Right atrium auricular region (tissue), 2 donors: ENCODE measurements around the gene TMIGD1. TPM values are rescaled to one million over a fixed set of nuclear protein-coding genes. Genes with fewer than 3 reads are reported as not detected.
"Not testable (repeated sequence)": the region's sequence is repeated elsewhere in the genome, so short reads cannot be mapped to it uniquely, and the experiment has no call there.

Experiments
- DNase-seq: peaks from one replicate; pipeline ENCODE4 v3.0.0-alpha.2; 2019; ENCODE audit warnings: low spot score
- H3K27ac ChIP-seq, 2 donors: fragments of 200-600 bp; sonication (generic); 1 replicate in 1 of 2; 2 replicates in 1 of 2; pipeline ENCODE4 v1.5.1; 2016 to 2019
- H3K27me3 ChIP-seq, 2 donors: fragments of 200-600 bp; sonication (generic); one replicate each; pipeline versions ENCODE4 v1.5.1 to v1.6.0; 2017 to 2019
- H3K36me3 ChIP-seq: fragments of 200-600 bp; sonication (generic); one replicate; pipeline ENCODE4 v1.5.1; 2016
- H3K4me1 ChIP-seq, 2 donors: fragments of 200-600 bp; sonication (generic); one replicate each; pipeline versions ENCODE4 v1.5.1 to v1.6.0; 2017 to 2019
- H3K4me3 ChIP-seq, 2 donors: fragments of 200-600 bp; sonication (generic); 1 replicate in 1 of 2; 2 replicates in 1 of 2; pipeline ENCODE4 v1.5.1; 2017 to 2019; ENCODE audit warnings: mild to moderate bottlenecking in 1 of 2, moderate library complexity in 1 of 2
- H3K9me3 ChIP-seq, 2 donors: fragments of 200-600 bp; sonication (generic); one replicate each; pipeline ENCODE4 v1.5.1; 2019
- CTCF ChIP-seq, 2 donors: fragments of 200-600 bp; sonication (generic); IDR thresholded peaks; one replicate each; pipeline ENCODE4 v1.5.1; 2019; ENCODE audit warnings: antibody characterized with exemption in 2 of 2
- total RNA-seq, 2 donors: library from RNA; depleted of rRNA; stranded (reverse); fragments of >200 nt; gene quantifications; one replicate each; pipeline ENCODE4 v1.1.0, GENCODE V29; 2016

Gene TMIGD1
- total RNA-seq, 2 donors from 2014 or later, result not detected

GRCh38 chr17:30346221-30346795, 12.5 kb upstream of the TMIGD1 start:
- H3K4me3 ChIP-seq, result no peak overlapping the region
- H3K4me1 ChIP-seq, result peaks cover 0 to 44% of the 10 kb centered on the region in 2 donors
- H3K36me3 ChIP-seq, result no peaks in the 10 kb centered on the region
- no peaks in the 10 kb centered on the region for H3K9me3 ChIP-seq
- no peak for DNase-seq
- peak overlapping the region in 1 of 2 donors; percentile 56 for H3K27ac ChIP-seq
- no peak for TF ChIP-seq CTCF (IDR thresholded peaks at IDR 0.05)
- H3K27me3 ChIP-seq, result no peaks in the 10 kb centered on the region

GRCh38 chr17:30345527-30346075, 11.7 kb upstream of the TMIGD1 start:
- Histone ChIP-seq H3K4me3 (no peak overlapping the region), H3K27ac (peak overlapping the region; percentile 56 to 72), H3K36me3 (no peaks in the 10 kb centered on the region), H3K27me3 (no peaks in the 10 kb centered on the region), H3K9me3 (no peaks in the 10 kb centered on the region), H3K4me1 (peaks cover 0 to 50% of the 10 kb centered on the region in 2 donors)
- TF ChIP-seq CTCF (IDR thresholded peaks at IDR 0.05), result no peak
- no peak for DNase-seq

- TF ChIP-seq CTCF (IDR thresholded peaks at IDR 0.05), result no peak
- H3K36me3 ChIP-seq, result no peaks in the 10 kb centered on the region
- no peak for DNase-seq
- H3K4me3 ChIP-seq, result no peak overlapping the region
- no peaks in the 10 kb centered on the region for H3K9me3 ChIP-seq
- peaks cover 0 to 55% of the 10 kb centered on the region in 2 donors for H3K4me1 ChIP-seq
- H3K27ac ChIP-seq, result peak overlapping the region; percentile 56 to 72
- no peaks in the 10 kb centered on the region for H3K27me3 ChIP-seq
Observed at GRCh38 chr17:30345089-30345433, 11.2 kb upstream of the TMIGD1 start.

DNA sequence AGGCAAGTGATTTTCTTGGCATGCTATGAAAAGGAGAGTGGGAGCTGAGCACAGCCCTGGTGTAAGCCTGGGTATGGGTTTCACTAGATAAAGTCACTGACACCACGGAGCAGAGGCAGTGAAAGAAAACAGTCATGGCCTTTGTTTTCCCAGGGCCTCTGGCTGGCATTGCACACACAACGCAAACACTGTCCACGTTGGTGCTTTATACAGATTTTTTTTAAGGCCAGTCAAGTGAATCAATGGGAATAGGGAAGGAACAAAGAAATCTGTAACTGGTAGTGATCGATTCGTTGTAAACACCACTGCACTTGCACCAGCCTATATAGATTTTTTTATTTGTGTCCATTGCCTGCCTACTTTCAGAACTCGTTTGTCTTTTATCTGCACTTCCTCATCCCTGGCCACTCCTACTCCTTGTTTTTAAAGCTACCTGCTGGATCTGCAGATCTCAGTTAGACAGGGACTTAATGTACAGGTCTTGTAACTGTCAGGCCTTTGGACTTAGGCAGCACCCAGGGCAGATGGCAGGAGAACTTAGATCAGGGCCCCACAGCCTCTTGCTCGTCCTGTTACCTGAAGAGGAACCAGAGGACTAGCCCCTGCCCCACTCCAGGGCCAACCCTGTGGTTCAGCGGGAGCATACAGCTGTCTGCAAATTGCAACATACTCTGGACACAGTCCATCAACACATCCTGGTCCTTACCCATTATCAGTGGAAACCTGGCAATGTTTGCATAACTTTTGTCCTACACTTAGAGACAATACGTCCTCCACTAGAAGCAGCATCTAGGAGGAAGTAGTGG, 10.6 kb upstream of the TMIGD1 start:
- no peaks in the 10 kb centered on the region for H3K9me3 ChIP-seq
- no peaks in the 10 kb centered on the region for H3K36me3 ChIP-seq
- peaks cover 0 to 60% of the 10 kb centered on the region in 2 donors for H3K4me1 ChIP-seq
- H3K4me3 ChIP-seq, result no peak overlapping the region
- H3K27ac ChIP-seq, result peak overlapping the region; percentile 63 to 72
- H3K27me3 ChIP-seq, result no peaks in the 10 kb centered on the region
- TF ChIP-seq CTCF (IDR thresholded peaks at IDR 0.05), result no peak
- DNase-seq, result peak; percentile 59

DNA sequence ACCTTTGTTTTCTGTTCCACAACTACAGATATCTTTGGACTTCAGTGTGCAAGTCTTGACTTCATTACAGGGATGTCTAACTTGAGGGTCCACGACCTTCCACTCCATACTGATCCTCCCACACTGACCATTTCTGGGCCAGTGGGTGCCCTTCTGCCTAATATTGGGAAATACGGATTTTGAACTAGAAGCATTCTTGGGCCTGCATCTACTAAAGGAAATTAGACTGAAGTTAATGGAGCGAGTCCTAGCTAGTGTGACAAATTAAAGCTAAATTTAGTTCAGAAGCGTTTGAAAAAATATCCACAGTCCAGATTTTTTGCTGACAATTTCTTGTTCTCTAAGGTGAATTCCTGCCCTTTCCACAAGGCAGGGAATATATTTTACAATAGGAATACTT, 9.9 kb upstream of the TMIGD1 start:
- no peak for DNase-seq
- H3K27me3 ChIP-seq, result no peaks in the 10 kb centered on the region
- no peak for TF ChIP-seq CTCF (IDR thresholded peaks at IDR 0.05)
- peak overlapping the region; percentile 63 to 72 for H3K27ac ChIP-seq
- peaks cover 0 to 60% of the 10 kb centered on the region in 2 donors for H3K4me1 ChIP-seq
- no peaks in the 10 kb centered on the region for H3K36me3 ChIP-seq
- no peak overlapping the region for H3K4me3 ChIP-seq
- no peaks in the 10 kb centered on the region for H3K9me3 ChIP-seq

- peaks cover 0 to 60% of the 10 kb centered on the region in 2 donors for H3K4me1 ChIP-seq
- not testable (repeated sequence) for H3K36me3 ChIP-seq, H3K9me3 ChIP-seq, DNase-seq, H3K27ac ChIP-seq, H3K27me3 ChIP-seq, H3K4me3 ChIP-seq
Observed at GRCh38 chr17:30343244-30343643, 9.4 kb upstream of the TMIGD1 start.
